OCI-LY7 (cell line): ENCODE results near the gene NUDT14. TPM values are rescaled to one million over a fixed set of nuclear protein-coding genes. Genes with fewer than 3 reads are reported as not detected.

Experiments
- BruUV-seq: library from RNA; stranded (reverse); fragments of 400-500 nt; replicated peaks from 2 replicates; lab custom pipeline; 2021; lab: Mats Ljungman, UMichigan
- CTCF ChIA-PET: fragments of 300-600 bp; sonication (Branson Sonifier 250); formaldehyde crosslinking; loops from one replicate; lab custom pipeline; 2022; ENCODE audit warnings: antibody characterized with exemption; ENCODE audit not compliant: unreplicated experiment; lab: Charles Lee
- POLR2A ChIA-PET: fragments of 300-600 bp; sonication (Branson Sonifier 250); formaldehyde crosslinking; loops from one replicate; lab custom pipeline; 2022; ENCODE audit warnings: antibody characterized with exemption; lab: Charles Lee
- DNase-seq: peaks from one replicate; pipeline ENCODE4 v3.0.0-alpha.2; 2015; ENCODE audit warnings: low spot score
- H2AFZ ChIP-seq: fragments of 200-600 bp; sonication (generic), shearing (Covaris generic); 2 replicates; pipeline ENCODE4 v1.6.1; 2014; ENCODE audit warnings: mild to moderate bottlenecking, antibody characterized with exemption, low read length, moderate library complexity
- H3K27ac ChIP-seq: fragments of 200-600 bp; sonication (generic); 2 replicates; pipeline ENCODE4 v1.5.1; 2014; ENCODE audit warnings: mixed run types, low read depth, mild to moderate bottlenecking, moderate library complexity, low read length, inconsistent platforms; ENCODE audit not compliant: poor library complexity, severe bottlenecking
- H3K36me3 ChIP-seq: fragments of 200-600 bp; sonication (generic); 2 replicates; pipeline ENCODE4 v1.6.1; 2014; ENCODE audit warnings: mild to moderate bottlenecking, antibody characterized with exemption, low read length, moderate library complexity, mixed read lengths; ENCODE audit not compliant: insufficient read depth
- H3K4me1 ChIP-seq: fragments of 200-600 bp; sonication (generic); 2 replicates; pipeline ENCODE4 v1.5.1; 2014; ENCODE audit warnings: mild to moderate bottlenecking, low read length; ENCODE audit not compliant: insufficient read depth, poor library complexity, severe bottlenecking
- H3K4me2 ChIP-seq: fragments of 200-600 bp; sonication (generic); 2 replicates; pipeline ENCODE4 v1.6.1; 2014; ENCODE audit warnings: mild to moderate bottlenecking, low read length
- H3K4me3 ChIP-seq: fragments of 200-600 bp; sonication (generic); 2 replicates; pipeline ENCODE4 v1.5.1; 2014; ENCODE audit warnings: mild to moderate bottlenecking, low read depth, low read length; ENCODE audit not compliant: poor library complexity, severe bottlenecking
- H3K79me2 ChIP-seq: fragments of 200-600 bp; sonication (generic); 2 replicates; pipeline ENCODE4 v1.6.1; 2016; ENCODE audit warnings: low read depth, mild to moderate bottlenecking, low read length, moderate library complexity, mixed read lengths; ENCODE audit not compliant: insufficient read depth
- H3K9me2 ChIP-seq: fragments of 200-600 bp; sonication (generic); 2 replicates; pipeline ENCODE4 v1.6.1; 2016; ENCODE audit warnings: mild to moderate bottlenecking, low read length, mixed read lengths; ENCODE audit not compliant: insufficient read depth
- H3K9me3 ChIP-seq: fragments of 200-600 bp; sonication (generic); 2 replicates; pipeline ENCODE4 v1.6.1; 2014; ENCODE audit warnings: mild to moderate bottlenecking, mixed run types, low read length, mixed read lengths
- H4K20me1 ChIP-seq: fragments of 200-600 bp; sonication (generic); 2 replicates; pipeline ENCODE4 v1.6.1; 2014; ENCODE audit warnings: mild to moderate bottlenecking, antibody characterized with exemption, low read length, moderate library complexity, mixed read lengths; ENCODE audit not compliant: insufficient read depth
- CTCF ChIP-seq: fragments of 200-600 bp; sonication (generic); conservative IDR thresholded peaks from 2 replicates; pipeline ENCODE4 v1.5.1; 2014; ENCODE audit warnings: mild to moderate bottlenecking, antibody characterized with exemption, low read length, moderate library complexity, mixed read lengths
- EZH2phosphoT487 ChIP-seq: fragments of 200-600 bp; sonication (generic); IDR thresholded peaks from 2 replicates; pipeline ENCODE4 v1.6.1; 2018; ENCODE audit warnings: low read depth, borderline replicate concordance, mild to moderate bottlenecking, mixed run types, antibody characterized with exemption, low read length, moderate library complexity, mixed read lengths
- intact Hi-C: fragments of 100-400 bp; cut with micrococcal nuclease; formaldehyde crosslinking; loops from one replicate; pipeline ENCODE4 v1.10.0; 2022; ENCODE audit not compliant: unreplicated experiment
- total RNA-seq, 2 experiments: library from RNA; depleted of rRNA in 1 of 2; stranded (reverse); fragments of >200 nt in 1 of 2; shearing (Covaris generic) in 1 of 2; gene quantifications; 2 replicates each; pipeline ENCODE4 v1.2.3, GENCODE V29; 2014 to 2022

NUDT14 gene
- total RNA-seq, 2 experiments from 2014 or later = 32.1 to 37.5 TPM

GRCh38 chr14:105146181-105146975 lies 34.7 kb downstream of the NUDT14 start:
- H3K4me2 ChIP-seq = no peak overlapping the region
- no peaks in the 10 kb centered on the region for H4K20me1 ChIP-seq
- CTCF ChIA-PET = no interaction called here
- H3K36me3 ChIP-seq = no peaks in the 10 kb centered on the region
- no peak for DNase-seq
- BruUV-seq = no TSS peak
- H2AFZ ChIP-seq = no peak overlapping the region
- intact Hi-C loops = no loop called here
- H3K4me1 ChIP-seq = no peaks in the 10 kb centered on the region
- no peaks in the 10 kb centered on the region for H3K9me3 ChIP-seq
- TF ChIP-seq EZH2phosphoT487 = no peak
- TF ChIP-seq CTCF = no peak
- H3K27ac ChIP-seq = no peak overlapping the region
- POLR2A ChIA-PET = no interaction called here
- H3K4me3 ChIP-seq = no peak overlapping the region
- no peaks in the 10 kb centered on the region for H3K79me2 ChIP-seq
- no peaks in the 10 kb centered on the region for H3K9me2 ChIP-seq

- intact Hi-C loops = no loop called here
- BruUV-seq = no TSS peak
- no peaks in the 10 kb centered on the region for H4K20me1 ChIP-seq
- H3K4me2 ChIP-seq = no peak overlapping the region
- H2AFZ ChIP-seq = no peak overlapping the region
- H3K79me2 ChIP-seq = no peaks in the 10 kb centered on the region
- H3K36me3 ChIP-seq = no peaks in the 10 kb centered on the region
- no peaks in the 10 kb centered on the region for H3K4me1 ChIP-seq
- no peaks in the 10 kb centered on the region for H3K9me2 ChIP-seq
- ChIA-PET CTCF (no interaction called here), POLR2A (no interaction called here)
- DNase-seq = no peak
- no peaks in the 10 kb centered on the region for H3K9me3 ChIP-seq
- no peak overlapping the region for H3K27ac ChIP-seq
- H3K4me3 ChIP-seq = no peak overlapping the region
- TF ChIP-seq CTCF (no peak), EZH2phosphoT487 (no peak)
Observed at GRCh38 chr14:105145381-105146180, 35.5 kb downstream of the NUDT14 start.
